NCI-H526 (cell line): ENCODE data around the gene ALG2.
"Not testable (repeated sequence)": the region's sequence is repeated elsewhere in the genome, so short reads cannot be mapped to it uniquely, and the experiment has no call there.

ENCODE experiments used
- DNase-seq, 2 experiments: peaks; one replicate each; lab custom pipeline; 2025; lab: John Stamatoyannopoulos, UW

ALG2 gene

GRCh38 chr9:99238331-99238730 is 16.6 kb upstream of the ALG2 start:
- DNase-seq = no peak

DNA sequence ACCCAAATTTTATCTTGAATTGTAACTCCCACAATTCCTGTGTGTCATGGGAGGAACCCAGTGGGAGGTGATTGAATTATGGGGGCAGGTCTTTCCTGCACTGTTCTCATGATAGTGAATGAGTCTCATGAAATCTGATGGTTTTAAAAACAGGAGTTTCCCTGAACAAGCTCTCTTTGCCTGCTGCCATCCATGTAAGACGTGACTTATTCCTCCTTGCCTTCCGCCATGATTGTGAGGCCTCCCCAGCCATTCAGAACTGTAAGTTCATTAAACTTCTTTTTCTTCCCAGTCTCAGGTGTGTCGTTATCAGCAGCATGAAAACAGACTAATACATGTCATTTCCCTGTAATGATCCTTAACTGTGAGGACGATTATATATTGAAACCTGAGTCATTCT is 16.1 kb upstream of the ALG2 start:
- not testable (repeated sequence) for DNase-seq

DNA sequence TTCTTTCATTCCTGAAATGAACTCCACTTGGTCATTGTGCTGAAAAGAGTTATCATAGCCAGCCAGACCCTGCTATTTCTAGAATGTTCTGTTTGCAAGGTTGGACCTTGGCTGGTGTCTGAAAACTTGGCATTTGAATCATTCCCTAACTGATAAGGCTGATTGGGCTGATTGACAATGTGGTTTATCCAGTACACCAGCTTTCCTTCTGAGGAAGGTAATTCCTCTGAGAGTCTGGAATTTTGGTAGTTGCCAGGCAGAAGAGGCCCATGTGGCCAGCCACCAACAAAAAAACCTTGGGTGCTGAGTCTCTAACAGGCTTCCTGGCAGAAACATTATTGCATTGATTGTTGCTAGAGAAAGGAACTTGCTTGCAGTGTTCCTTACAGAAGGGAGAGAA is 15.6 kb upstream of the ALG2 start:
- no peak for DNase-seq

DNA sequence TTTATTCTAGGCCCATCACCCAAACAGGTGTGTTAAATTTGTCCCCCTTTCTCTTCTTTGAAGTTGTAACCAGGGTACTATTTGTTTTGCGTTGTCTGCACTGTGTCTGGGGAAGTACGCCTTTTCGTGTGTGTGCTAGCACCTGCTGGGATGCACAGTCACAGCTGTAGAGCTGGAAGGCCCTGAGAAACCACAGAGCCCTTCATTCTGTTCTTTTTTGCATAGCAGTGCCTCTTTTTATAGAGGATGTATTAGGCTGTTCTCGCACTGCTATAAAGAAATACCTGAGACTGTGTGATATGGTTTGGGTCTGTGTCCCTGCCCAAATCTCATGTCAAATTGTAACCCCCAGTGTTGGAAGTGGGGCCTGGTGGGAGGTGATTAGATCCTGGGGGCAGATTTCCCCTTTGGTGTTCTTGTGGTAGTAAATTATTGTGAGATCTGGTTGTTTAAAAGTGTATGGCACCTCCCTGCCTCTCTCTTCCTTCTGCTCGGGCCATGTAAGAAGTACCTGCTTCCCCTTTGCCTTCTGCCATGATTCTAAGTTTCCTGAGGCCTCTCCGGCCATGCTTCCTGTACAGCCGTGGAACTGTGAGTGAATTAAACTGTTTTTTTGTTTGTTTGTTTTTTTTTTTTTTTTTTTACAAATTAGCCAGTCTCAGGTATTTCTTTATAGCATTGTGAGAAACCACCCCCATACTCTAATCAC is 14.3 kb upstream of the ALG2 start:
- no peak for DNase-seq

- DNase-seq = no peak
Measured at GRCh38 chr9:99235069-99235468, 13.3 kb upstream of the ALG2 start.

DNA sequence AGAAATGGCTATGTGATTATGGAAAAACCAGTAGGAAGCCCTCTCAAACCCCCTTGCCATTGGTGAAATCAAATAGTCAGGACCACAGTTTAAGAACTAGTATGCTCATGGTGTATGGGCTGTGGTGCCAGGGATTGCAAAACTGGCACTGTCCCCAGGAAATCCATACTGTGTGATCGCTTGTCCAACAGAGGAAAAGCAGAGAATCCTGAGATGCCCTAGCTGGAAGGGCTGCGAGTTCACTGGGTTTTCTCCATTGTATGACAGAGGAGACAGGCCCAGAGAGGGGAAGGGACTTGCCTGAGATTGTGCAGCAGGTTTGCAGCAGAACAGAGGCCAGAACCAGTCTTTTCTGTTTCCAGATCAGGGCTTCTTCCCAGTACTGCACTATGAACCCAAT is 12.9 kb upstream of the ALG2 start:
- no peak for DNase-seq

GRCh38 chr9:99231711-99232110 is 10.0 kb upstream of the ALG2 start:
- DNase-seq = no peak

- DNase-seq = no peak
Measured at GRCh38 chr9:99230206-99230605, 8.5 kb upstream of the ALG2 start.

DNA sequence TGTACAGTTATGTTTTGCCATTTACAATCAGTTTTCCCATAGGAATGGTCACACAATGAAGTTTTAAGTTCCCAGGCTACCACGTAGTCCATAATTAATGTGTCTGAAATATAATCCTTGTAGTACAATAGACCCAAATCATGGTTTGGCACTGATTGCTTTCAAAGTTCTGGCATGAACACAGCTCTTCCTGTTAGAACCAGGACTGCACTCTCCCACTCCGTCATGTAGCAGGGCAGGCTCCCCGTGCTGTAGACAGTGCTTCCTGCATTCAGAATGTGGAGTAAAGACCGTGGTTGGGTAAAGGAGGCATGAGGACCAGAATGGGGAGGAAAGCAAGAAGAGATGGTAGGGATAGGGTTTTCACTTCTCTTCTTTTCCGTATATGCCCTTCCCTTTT is 4.3 kb upstream of the ALG2 start:
- no peak for DNase-seq

GRCh38 chr9:99224445-99224844 is 2.7 kb upstream of the ALG2 start:
- DNase-seq = no peak

- DNase-seq = no peak
Measured at GRCh38 chr9:99222416-99223270, 901 bp upstream of the ALG2 start.

DNA sequence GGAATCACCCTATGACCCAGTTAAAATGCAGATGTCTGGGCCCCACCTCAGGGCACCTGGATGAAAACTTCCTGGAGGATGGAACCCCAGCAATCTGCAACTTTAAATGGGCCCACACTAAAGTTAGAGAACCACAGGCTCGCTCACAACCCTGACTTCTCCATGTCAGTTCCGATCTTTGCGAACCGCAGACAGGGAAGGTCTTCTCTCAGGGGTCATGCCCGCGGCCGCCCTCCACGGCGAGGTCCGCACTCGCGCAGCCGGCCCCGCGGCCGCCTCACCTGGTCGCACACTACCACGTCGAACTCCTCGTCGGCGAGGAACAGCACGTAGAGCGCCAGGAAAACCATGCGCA is 499 bp downstream of the ALG2 start:
- DNase-seq = no peak

DNA sequence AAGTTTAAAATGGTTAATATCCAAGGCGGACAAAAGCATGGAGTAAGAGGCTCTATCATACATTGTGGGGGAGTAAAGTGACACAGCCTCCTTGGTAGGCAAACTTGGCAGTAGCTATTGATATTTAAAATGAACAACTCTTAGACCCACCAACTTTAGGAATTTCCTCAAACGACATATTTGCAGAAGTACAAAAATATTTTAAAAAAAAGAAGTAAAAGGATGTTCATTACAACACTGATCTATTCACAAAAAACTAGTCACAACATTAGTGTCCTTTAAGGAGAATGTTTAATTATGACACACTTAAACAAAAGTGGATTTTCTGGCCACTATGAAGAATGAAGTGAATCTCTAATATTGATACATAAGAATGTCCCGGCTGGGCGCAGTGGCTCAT is 1.7 kb downstream of the ALG2 start:
- DNase-seq = no peak

DNA sequence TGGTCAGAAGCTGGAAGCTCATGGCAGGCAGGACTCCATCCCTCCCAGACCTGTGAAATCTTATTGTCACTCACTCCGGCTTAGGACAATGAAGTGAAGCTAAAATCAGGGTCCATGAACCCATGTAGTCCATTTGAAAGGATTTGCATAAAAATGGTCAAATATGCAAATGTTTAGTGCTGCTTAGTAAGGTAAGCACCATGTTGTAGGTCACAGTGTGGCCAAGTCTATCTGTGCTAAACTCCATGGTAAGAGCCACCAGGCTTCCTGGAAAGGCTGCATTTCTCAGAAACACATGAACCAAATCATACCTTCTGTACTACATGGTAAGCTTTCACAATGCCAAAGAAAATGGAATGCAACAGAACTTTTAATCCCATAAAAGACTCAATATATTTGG is 5.7 kb downstream of the ALG2 start:
- DNase-seq = peak in 1 of 2 experiments; percentile 18

- DNase-seq = no peak
Measured at GRCh38 chr9:99213197-99213596, 8.5 kb downstream of the ALG2 start.

- no peak for DNase-seq
Measured at GRCh38 chr9:99211746-99212145, 10.0 kb downstream of the ALG2 start.

DNA sequence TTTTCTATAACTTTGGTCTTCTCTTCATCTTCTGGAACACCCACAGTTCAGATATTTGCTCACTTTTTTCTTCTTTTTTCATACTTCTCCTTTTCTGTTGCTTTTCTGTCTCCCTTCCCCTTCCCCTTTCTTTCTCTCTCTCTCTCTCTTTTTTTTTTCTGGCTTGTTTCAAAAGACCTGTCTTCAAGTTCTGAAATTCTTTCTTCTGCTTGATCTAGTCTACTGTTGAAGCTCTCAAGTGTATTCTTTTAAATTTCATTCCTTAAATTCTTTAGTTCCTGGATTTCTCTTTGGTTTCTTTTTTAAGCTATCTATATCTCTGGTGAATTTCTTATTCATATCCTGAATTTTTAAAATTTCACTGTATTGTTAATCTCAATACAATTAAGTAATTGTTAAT is 11.2 kb downstream of the ALG2 start:
- no peak for DNase-seq

- peak; percentile 7 to 28 for DNase-seq
Measured at GRCh38 chr9:99201603-99202002, 20.1 kb downstream of the ALG2 start.

DNA sequence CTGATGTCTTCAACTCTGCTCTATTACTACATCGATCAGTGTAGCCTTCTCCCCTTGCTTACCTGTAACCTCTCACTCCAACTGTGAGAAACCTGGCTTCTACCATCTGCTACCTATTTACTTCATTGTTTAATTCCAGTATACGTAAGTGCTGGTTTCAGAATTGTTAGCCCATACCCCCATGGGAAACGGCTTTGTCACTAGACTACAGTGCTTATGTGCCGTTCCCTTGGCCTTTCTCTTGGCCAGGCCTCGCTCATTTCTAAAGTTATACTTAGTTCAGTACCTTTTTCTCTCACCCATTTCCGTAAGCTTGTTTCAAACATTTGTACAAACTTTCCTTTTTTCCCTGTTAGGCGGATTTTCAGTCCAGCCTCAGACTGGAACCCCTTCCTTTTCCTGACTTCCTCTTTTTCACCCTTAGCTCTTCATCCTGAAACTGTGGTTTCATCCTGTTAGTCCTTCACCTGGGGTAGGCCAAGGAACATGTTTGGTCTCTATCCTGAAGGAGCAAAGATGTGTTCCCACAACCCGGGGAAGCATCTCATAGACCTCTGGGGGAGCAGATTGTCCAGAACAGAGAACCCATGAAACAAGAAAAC is 21.7 kb downstream of the ALG2 start:
- DNase-seq = no peak

DNA sequence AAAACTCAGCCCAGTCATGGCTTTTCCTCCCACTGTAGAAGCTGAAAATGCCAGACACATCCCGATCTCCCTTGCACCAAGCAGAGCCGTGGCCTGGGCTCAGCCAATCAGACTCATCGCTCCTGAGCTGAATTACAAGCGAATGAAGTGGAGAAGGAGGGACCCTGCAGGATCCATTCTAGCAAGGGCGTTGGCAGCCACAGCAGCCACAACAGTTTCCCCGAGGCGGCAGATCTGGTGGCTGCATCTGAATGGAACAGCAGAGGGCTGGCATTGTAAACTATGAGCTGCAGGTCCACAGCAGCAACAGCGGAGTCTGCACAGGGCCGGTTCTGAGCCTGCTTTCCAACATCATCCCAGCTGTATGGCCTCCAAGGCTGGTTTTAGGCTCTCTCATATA is 23.8 kb downstream of the ALG2 start:
- no peak for DNase-seq

- no peak for DNase-seq
Measured at GRCh38 chr9:99197124-99197630, 24.6 kb downstream of the ALG2 start.

DNA sequence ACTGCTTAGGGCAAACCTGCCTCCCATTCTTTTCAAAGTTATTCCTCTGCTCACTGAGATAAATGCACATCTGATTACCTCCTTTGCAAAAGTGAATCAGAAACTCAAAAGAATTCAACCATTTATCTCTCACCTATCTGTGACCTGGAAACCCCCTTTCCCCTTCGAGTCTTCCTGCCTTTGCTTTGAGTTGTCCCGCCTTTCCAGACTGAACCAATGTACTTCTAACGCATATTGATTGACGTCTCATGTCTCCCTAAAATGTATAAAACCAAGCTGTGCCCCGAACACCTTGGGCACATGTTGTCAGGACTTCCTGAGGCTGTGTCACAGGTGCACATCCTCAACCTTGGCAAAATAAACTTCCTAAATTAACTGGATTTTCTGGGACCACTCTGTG is 25.3 kb downstream of the ALG2 start:
- DNase-seq = not testable (repeated sequence)

DNA sequence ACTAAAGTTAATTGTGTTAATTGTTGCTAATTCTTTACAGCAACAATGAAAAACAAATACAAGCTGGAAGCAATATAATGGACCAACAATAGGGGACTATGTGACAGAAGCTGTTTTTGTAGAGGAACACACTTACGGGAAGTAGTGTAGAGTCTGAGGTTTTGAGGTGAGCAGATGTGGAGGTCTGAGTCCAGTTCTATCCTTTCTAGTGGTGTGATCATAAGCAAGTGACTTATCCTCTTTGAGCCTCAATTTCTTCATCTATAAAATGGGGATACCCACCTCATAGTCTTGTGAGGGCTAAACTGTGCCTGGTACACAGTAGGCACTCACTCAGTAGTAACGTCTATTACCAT is 28.3 kb downstream of the ALG2 start:
- DNase-seq = no peak
